Glutamatergic neuron (in vitro differentiated cells): ENCODE results near the gene PRSS36. TPM values are rescaled to one million over a fixed set of nuclear protein-coding genes. Genes with fewer than 3 reads are reported as not detected.

Experiments used
- DNase-seq: peaks from one replicate; pipeline ENCODE4 v3.0.0; 2022
- H3K27ac Mint-ChIP-seq: one replicate; pipeline ENCODE4 v1.8.0; 2020; ENCODE audit warnings: mild to moderate bottlenecking, mixed read lengths, inconsistent platforms; ENCODE audit not compliant: unreplicated experiment
- H3K27me3 Mint-ChIP-seq: one replicate; pipeline ENCODE4 v1.8.0; 2020; ENCODE audit warnings: mild to moderate bottlenecking, moderate library complexity, mixed read lengths, inconsistent platforms; ENCODE audit not compliant: unreplicated experiment
- H3K36me3 Mint-ChIP-seq: one replicate; pipeline ENCODE4 v1.8.0; 2020; ENCODE audit warnings: mild to moderate bottlenecking, mixed read lengths, inconsistent platforms; ENCODE audit not compliant: unreplicated experiment
- H3K4me1 Mint-ChIP-seq: one replicate; pipeline ENCODE4 v1.8.0; 2020; ENCODE audit warnings: mild to moderate bottlenecking, low read depth, mixed read lengths, inconsistent platforms; ENCODE audit not compliant: unreplicated experiment
- H3K4me3 Mint-ChIP-seq: one replicate; pipeline ENCODE4 v1.8.0; 2020; ENCODE audit warnings: mild to moderate bottlenecking, mixed read lengths, inconsistent platforms; ENCODE audit not compliant: unreplicated experiment
- H3K9me3 Mint-ChIP-seq: one replicate; pipeline ENCODE4 v1.8.0; 2020; ENCODE audit warnings: mild to moderate bottlenecking, moderate library complexity, mixed read lengths, inconsistent platforms; ENCODE audit not compliant: unreplicated experiment
- CTCF ChIP-seq: fragments of 200-600 bp; sonication (generic); IDR thresholded peaks from one replicate; pipeline ENCODE4 v1.5.0; 2021; ENCODE audit not compliant: partially characterized antibody, unreplicated experiment
- total RNA-seq: library from RNA; stranded (reverse); fragmentation: NEBNext Ultra II Directional; extraction: Animal tissue kit (Norgen Biotek cat#: 25700); gene quantifications from one replicate; pipeline ENCODE4 v1.2.1, GENCODE V29; 2021; ENCODE audit not compliant: unreplicated experiment

Gene PRSS36
- total RNA-seq, 1 donor from 2014 or later, result 0.61 TPM

GRCh38 chr16:31128711-31129567 lies 20.9 kb downstream of the PRSS36 start:
- peaks cover 4% of the 10 kb centered on the region for H3K4me1 Mint-ChIP-seq
- no peaks in the 10 kb centered on the region for H3K36me3 Mint-ChIP-seq
- no peak overlapping the region for H3K4me3 Mint-ChIP-seq
- H3K27me3 Mint-ChIP-seq, result peaks cover 5% of the 10 kb centered on the region
- no peak for DNase-seq
- TF ChIP-seq CTCF, result no peak
- peaks cover 7% of the 10 kb centered on the region for H3K9me3 Mint-ChIP-seq
- H3K27ac Mint-ChIP-seq, result no peak overlapping the region

GRCh38 chr16:31127182-31127581 lies 22.7 kb downstream of the PRSS36 start:
- H3K36me3 Mint-ChIP-seq, result no peaks in the 10 kb centered on the region
- H3K4me1 Mint-ChIP-seq, result no peaks in the 10 kb centered on the region
- DNase-seq, result no peak
- no peaks in the 10 kb centered on the region for H3K27me3 Mint-ChIP-seq
- H3K4me3 Mint-ChIP-seq, result no peak overlapping the region
- no peak overlapping the region for H3K27ac Mint-ChIP-seq
- peaks cover 5% of the 10 kb centered on the region for H3K9me3 Mint-ChIP-seq
- no peak for TF ChIP-seq CTCF

GRCh38 chr16:31125844-31126243 lies 24.0 kb downstream of the PRSS36 start:
- Mint-ChIP-seq H3K36me3 (no peaks in the 10 kb centered on the region), H3K4me3 (peak overlapping the region; percentile 19), H3K27me3 (no peaks in the 10 kb centered on the region), H3K27ac (peak overlapping the region; percentile 15), H3K9me3 (peaks cover 5% of the 10 kb centered on the region), H3K4me1 (no peaks in the 10 kb centered on the region)
- DNase-seq, result no peak
- no peak for TF ChIP-seq CTCF

GRCh38 chr16:31120129-31120528 lies 29.7 kb downstream of the PRSS36 start:
- peaks cover 8% of the 10 kb centered on the region for H3K9me3 Mint-ChIP-seq
- H3K27ac Mint-ChIP-seq, result no peak overlapping the region
- TF ChIP-seq CTCF, result no peak
- H3K36me3 Mint-ChIP-seq, result no peaks in the 10 kb centered on the region
- no peak for DNase-seq
- H3K4me1 Mint-ChIP-seq, result peaks cover 6% of the 10 kb centered on the region
- no peak overlapping the region for H3K4me3 Mint-ChIP-seq
- H3K27me3 Mint-ChIP-seq, result peaks cover 6% of the 10 kb centered on the region
